NCI-H2081 treated with DMSO at 0.1 percent for 48 hours (cell line): ENCODE measurements around the gene MMD2.
A peak's percentile ranks its signal among the peaks of the same experiment; 100 is the strongest.
"Not testable (repeated sequence)": the region's sequence is repeated elsewhere in the genome, so short reads cannot be mapped to it uniquely, and the experiment has no call there.

Experiments used
- DNase-seq: peaks from one replicate; lab custom pipeline; 2025; lab: John Stamatoyannopoulos, UW

The MMD2 gene

GRCh38 chr7:4893929-4894475 is 65.0 kb downstream of the MMD2 start:
- no peak for DNase-seq

GRCh38 chr7:4893188-4893587 is 65.8 kb downstream of the MMD2 start:
- not testable (repeated sequence) for DNase-seq

- DNase-seq = not testable (repeated sequence)
Measured at GRCh38 chr7:4891522-4891921, 67.5 kb downstream of the MMD2 start.

GRCh38 chr7:4889682-4890081 is 69.3 kb downstream of the MMD2 start:
- DNase-seq = no peak

- no peak for DNase-seq
Measured at GRCh38 chr7:4888161-4888560, 70.8 kb downstream of the MMD2 start.

GRCh38 chr7:4886671-4887070 is 72.3 kb downstream of the MMD2 start:
- no peak for DNase-seq

GRCh38 chr7:4885317-4885807 is 73.6 kb downstream of the MMD2 start:
- DNase-seq = no peak

GRCh38 chr7:4884164-4884563 is 74.8 kb downstream of the MMD2 start:
- no peak for DNase-seq

GRCh38 chr7:4883372-4884144 is 75.4 kb downstream of the MMD2 start, which contains the start of gene RADIL:
RADIL (minus strand) TSS chr7:4883716; CDS start chr7:4878139, 5,577 bp downstream.
- DNase-seq = peak; percentile 39

GRCh38 chr7:4883033-4883371 is 76.0 kb downstream of the MMD2 start:
- DNase-seq = no peak

- no peak for DNase-seq
Measured at GRCh38 chr7:4882169-4883032, 76.6 kb downstream of the MMD2 start.

GRCh38 chr7:4880218-4880617 is 78.8 kb downstream of the MMD2 start:
- no peak for DNase-seq

- no peak for DNase-seq
Measured at GRCh38 chr7:4879396-4880081, 79.4 kb downstream of the MMD2 start.

GRCh38 chr7:4878336-4879335 is 80.4 kb downstream of the MMD2 start:
- no peak for DNase-seq

GRCh38 chr7:4876586-4876985 is 82.4 kb downstream of the MMD2 start:
- DNase-seq = no peak

GRCh38 chr7:4875391-4875790 is 83.6 kb downstream of the MMD2 start:
- no peak for DNase-seq

GRCh38 chr7:4873071-4873944 is 85.7 kb downstream of the MMD2 start:
- DNase-seq = no peak

GRCh38 chr7:4871930-4872675 is 86.9 kb downstream of the MMD2 start:
- DNase-seq = no peak

GRCh38 chr7:4871056-4871680 is 87.8 kb downstream of the MMD2 start:
- DNase-seq = no peak
